ENCODE measurements around the gene RNF150.

GRCh38 chr4:140944572-140944971, 188.7 kb downstream of the RNF150 start:
- TF ChIP-seq CTCF (IDR thresholded peaks at IDR 0.05; ENCODE audit: low read depth, low read length) (no peak), EZH2phosphoT487 (IDR thresholded peaks at IDR 0.05; ENCODE audit: low read depth) (no peak)

All from OCI-LY3 (cell line).